Right renal pelvis (tissue), 4 donors: ENCODE results near the gene UBA7. TPM values are rescaled to one million over a fixed set of nuclear protein-coding genes. Genes with fewer than 3 reads are reported as not detected.
A peak's percentile ranks its signal among the peaks of the same experiment; 100 is the strongest.
"Not testable (repeated sequence)": the region's sequence is repeated elsewhere in the genome, so short reads cannot be mapped to it uniquely, and the experiment has no call there.

Experiments
- DNase-seq, 4 donors: peaks; one replicate each; pipeline ENCODE4 v3.0.0-alpha.2; 2013; ENCODE audit warnings: low read depth in 4 of 4, low spot score in 3 of 4, missing footprints in 1 of 4
- polyA plus RNA-seq, 4 donors: library from polyadenylated mRNA; unstranded; fragments of 120-200 nt; gene quantifications; one replicate each; pipeline ENCODE4 v1.2.1, GENCODE V29; 2013; ENCODE audit not compliant: insufficient read length in 4 of 4

The UBA7 gene
- 10 to 100 TPM; 35.4 to 45.3 (median 39.2) TPM for polyA plus RNA-seq

GRCh38 chr3:49813497-49814174, at the start of gene UBA7:
TSS of gene UBA7 (minus strand) at chr3:49813953. CDS start at chr3:49813787, 166 bp downstream.
- peak in 2 of 4 donors; percentile 50 to 57 for DNase-seq

GRCh38 chr3:49859576-49860305, 46.0 kb upstream of the UBA7 start:
- no peak for DNase-seq

- peak; percentile 91 to 94 (median 92) for DNase-seq
Measured at GRCh38 chr3:49856181-49857005, 42.6 kb upstream of the UBA7 start, which contains the start of gene TRAIP. TSS of gene TRAIP (minus strand) at chr3:49856564. CDS start at chr3:49856453, 111 bp downstream.

GRCh38 chr3:49855662-49856061, 41.9 kb upstream of the UBA7 start:
- DNase-seq, result no peak

GRCh38 chr3:49845694-49846093, 31.9 kb upstream of the UBA7 start:
- DNase-seq, result no peak

GRCh38 chr3:49844464-49845183, 30.9 kb upstream of the UBA7 start:
- no peak for DNase-seq

GRCh38 chr3:49842843-49843517, 29.2 kb upstream of the UBA7 start:
- DNase-seq, result no peak

GRCh38 chr3:49841806-49842205, 28.1 kb upstream of the UBA7 start:
- no peak for DNase-seq

GRCh38 chr3:49841126-49841696, 27.5 kb upstream of the UBA7 start:
- DNase-seq, result no peak

- no peak for DNase-seq
Measured at GRCh38 chr3:49840388-49840787, 26.6 kb upstream of the UBA7 start.

- peak; percentile 55 to 70 (median 68) for DNase-seq
Measured at GRCh38 chr3:49839193-49839809, 25.5 kb upstream of the UBA7 start.

- DNase-seq, result no peak
Measured at GRCh38 chr3:49831341-49831740, 17.6 kb upstream of the UBA7 start.

GRCh38 chr3:49826016-49826415, 12.3 kb upstream of the UBA7 start:
- DNase-seq, result no peak

- DNase-seq, result not testable (repeated sequence)
Measured at GRCh38 chr3:49823131-49823530, 9.4 kb upstream of the UBA7 start.

- DNase-seq, result no peak
Measured at GRCh38 chr3:49812916-49813496, 747 bp downstream of the UBA7 start.

- no peak for DNase-seq
Measured at GRCh38 chr3:49807431-49808114, 6.2 kb downstream of the UBA7 start.

GRCh38 chr3:49806850-49807249, 6.9 kb downstream of the UBA7 start:
- no peak for DNase-seq
